H1 (cell line): Measurements from ENCODE around the gene PI16. TPM values are rescaled to one million over a fixed set of nuclear protein-coding genes. Genes with fewer than 3 reads are reported as not detected.

Experiments
- CTCF ChIA-PET: fragments of 300-600 bp; sonication (Branson Sonifier 250); formaldehyde crosslinking; loops from one replicate; lab custom pipeline; 2021; ENCODE audit not compliant: partially characterized antibody; lab: Charles Lee
- POLR2A ChIA-PET: fragments of 300-600 bp; sonication (Branson Sonifier 250); formaldehyde crosslinking; loops from one replicate; lab custom pipeline; 2021; ENCODE audit warnings: inconsistent platforms; ENCODE audit not compliant: partially characterized antibody; lab: Charles Lee
- DNase-seq, 2 experiments: peaks; one replicate each; pipeline versions ENCODE4 v3.0.0 to v3.0.0-alpha.2; 2010 to 2022; ENCODE audit warnings: low spot score in 2 of 2, low read depth in 1 of 2, mixed read lengths in 1 of 2
- FAIRE-seq: peaks from 2 replicates; lab custom pipeline; 2011; peaks lifted over from hg19 to GRCh38; lab: Jason Lieb, UNC
- H2AFZ ChIP-seq: 2 replicates; pipeline ENCODE4 v1.8.1; 2012; ENCODE audit warnings: low read length, inconsistent platforms
- H2AK5ac ChIP-seq: 2 replicates; pipeline ENCODE4 v1.6.1; 2013; ENCODE audit warnings: low read depth, low read length
- H2BK120ac ChIP-seq: replicated peaks from 2 replicates; pipeline ENCODE3; 2013; ENCODE audit warnings: low read depth, low read length, inconsistent platforms
- H2BK12ac ChIP-seq: 2 replicates; pipeline ENCODE4 v1.6.1; 2013; ENCODE audit warnings: low read depth, low read length
- H2BK15ac ChIP-seq: 2 replicates; pipeline ENCODE4 v1.6.1; 2013; ENCODE audit warnings: low read length
- H2BK20ac ChIP-seq: 2 replicates; pipeline ENCODE4 v1.6.1; 2013; ENCODE audit warnings: low read length
- H2BK5ac ChIP-seq: 2 replicates; pipeline ENCODE4 v1.6.1; 2013; ENCODE audit warnings: low read depth, low read length
- H3K14ac ChIP-seq: 2 replicates; pipeline ENCODE4 v1.6.1; 2013; ENCODE audit warnings: inconsistent platforms; ENCODE audit not compliant: insufficient read length
- H3K18ac ChIP-seq: 2 replicates; pipeline ENCODE4 v1.6.1; 2013; ENCODE audit warnings: low read length; ENCODE audit errors: extremely low read depth
- H3K23ac ChIP-seq: 2 replicates; pipeline ENCODE4 v1.6.1; 2013; ENCODE audit warnings: inconsistent platforms; ENCODE audit not compliant: insufficient read length
- H3K23me2 ChIP-seq: 2 replicates; pipeline ENCODE4 v1.6.1; 2013; ENCODE audit warnings: low read depth, low read length
- H3K27ac ChIP-seq: 2 replicates; pipeline ENCODE4 v1.6.1; 2011; ENCODE audit warnings: low read depth, low read length, inconsistent platforms
- H3K27me3 ChIP-seq, 4 experiments: replicated peaks in 1 of 4; 1 replicate in 1 of 4; 2 replicates in 3 of 4; pipeline versions ENCODE4 v1.6.1 to v1.8.1; 2011 to 2013; ENCODE audit warnings: low read length in 3 of 4, mild to moderate bottlenecking in 3 of 4, inconsistent platforms in 2 of 4, mixed read lengths in 2 of 4, moderate library complexity in 1 of 4; ENCODE audit not compliant: control insufficient read depth in 3 of 4, insufficient read depth in 3 of 4; ENCODE audit errors: extremely low read depth in 1 of 4
- H3K36me3 ChIP-seq, 4 experiments: 2 replicates each; pipeline versions ENCODE4 v1.6.1 to v1.8.1; 2011 to 2013; ENCODE audit warnings: mild to moderate bottlenecking in 4 of 4, low read length in 3 of 4, moderate library complexity in 2 of 4, control low read depth in 1 of 4, inconsistent platforms in 1 of 4; ENCODE audit not compliant: insufficient read depth in 4 of 4, control insufficient read depth in 2 of 4
- H3K4ac ChIP-seq: replicated peaks from 2 replicates; pipeline ENCODE3; 2013; ENCODE audit warnings: low read length, low read depth, mixed read lengths, inconsistent platforms; ENCODE audit not compliant: insufficient read length
- H3K4me1 ChIP-seq, 4 experiments: replicated peaks in 1 of 4; 1 replicate in 1 of 4; 2 replicates in 3 of 4; pipeline versions ENCODE4 v1.6.1 to v1.8.1; 2011 to 2013; ENCODE audit warnings: low read length in 3 of 4, inconsistent platforms in 2 of 4, mixed read lengths in 1 of 4; ENCODE audit not compliant: insufficient read depth in 4 of 4, control insufficient read depth in 3 of 4
- H3K4me2 ChIP-seq, 2 experiments: 2 replicates each; pipeline versions ENCODE4 v1.6.1 to v1.8.1; 2011 to 2013; ENCODE audit warnings: low read depth in 2 of 2, low read length in 2 of 2, control low read depth in 1 of 2, inconsistent platforms in 1 of 2, mild to moderate bottlenecking in 1 of 2; ENCODE audit not compliant: insufficient read depth in 1 of 2
- H3K4me3 ChIP-seq, 4 experiments: fragments of 200-600, 300-600 bp in 1 of 4; sonication (generic), shearing (Covaris generic), sonication (Bioruptor Twin) in 1 of 4; 2 replicates each; pipeline versions ENCODE4 v1.5.1 to v1.8.1; 2011 to 2016; ENCODE audit warnings: low read length in 4 of 4, low read depth in 3 of 4, control low read depth in 2 of 4, inconsistent platforms in 2 of 4, mild to moderate bottlenecking in 2 of 4, mixed read lengths in 1 of 4, moderate library complexity in 1 of 4; ENCODE audit not compliant: insufficient read depth in 2 of 4; ENCODE audit errors: extremely low read depth in 1 of 4
- H3K56ac ChIP-seq: replicated peaks from 2 replicates; pipeline ENCODE3; 2013; ENCODE audit warnings: low read depth, mild to moderate bottlenecking, mixed read lengths, low read length, inconsistent platforms; ENCODE audit not compliant: insufficient read length
- H3K79me1 ChIP-seq: 2 replicates; pipeline ENCODE4 v1.6.1; 2013; ENCODE audit warnings: low read depth, low read length, control low read depth
- H3K79me2 ChIP-seq, 2 experiments: 2 replicates each; pipeline versions ENCODE4 v1.6.1 to v1.8.1; 2012 to 2013; ENCODE audit warnings: low read length in 2 of 2, mild to moderate bottlenecking in 2 of 2, inconsistent platforms in 1 of 2; ENCODE audit not compliant: insufficient read depth in 2 of 2, control insufficient read depth in 1 of 2
- H3K9ac ChIP-seq, 4 experiments: replicated peaks in 1 of 4; 1 replicate in 1 of 4; 2 replicates in 3 of 4; pipeline versions ENCODE4 v1.6.1 to v1.8.1; 2011 to 2013; ENCODE audit warnings: low read depth in 3 of 4, low read length in 3 of 4, control low read depth in 2 of 4, mild to moderate bottlenecking in 2 of 4, moderate library complexity in 2 of 4, inconsistent platforms in 1 of 4; ENCODE audit errors: extremely low read depth in 1 of 4
- H3K9me3 ChIP-seq, 2 experiments: 2 replicates each; pipeline versions ENCODE4 v1.6.1 to v1.8.1; 2012 to 2013; ENCODE audit warnings: mild to moderate bottlenecking in 2 of 2, moderate library complexity in 2 of 2, control low read depth in 1 of 2, inconsistent platforms in 1 of 2, low read depth in 1 of 2, low read length in 1 of 2, mixed read lengths in 1 of 2; ENCODE audit not compliant: insufficient read depth in 2 of 2
- H4K20me1 ChIP-seq, 2 experiments: replicated peaks in 1 of 2; 2 replicates each; pipeline versions ENCODE3 to v1.8.1; 2011 to 2013; ENCODE audit warnings: inconsistent platforms in 2 of 2, low read length in 2 of 2, mild to moderate bottlenecking in 1 of 2; ENCODE audit not compliant: insufficient read depth in 2 of 2, control insufficient read depth in 1 of 2
- H4K5ac ChIP-seq: 2 replicates; pipeline ENCODE4 v1.6.1; 2013; ENCODE audit warnings: low read length, low read depth, mixed read lengths, inconsistent platforms; ENCODE audit not compliant: insufficient read length
- H4K8ac ChIP-seq: 2 replicates; pipeline ENCODE4 v1.8.0; 2013; ENCODE audit warnings: mild to moderate bottlenecking, moderate library complexity, low read length, inconsistent platforms; ENCODE audit not compliant: insufficient read depth; ENCODE audit errors: extremely low read depth
- H4K91ac ChIP-seq: replicated peaks from 2 replicates; pipeline ENCODE3; 2013; ENCODE audit warnings: low read length, mixed read lengths, inconsistent platforms; ENCODE audit not compliant: insufficient read length
- ASH2L ChIP-seq: fragments of 200-600, 300-600 bp; sonication (generic); IDR thresholded peaks from one replicate; pipeline ENCODE4 v1.7.1; 2017; ENCODE audit warnings: low read length
- KDM4A ChIP-seq: IDR thresholded peaks from one replicate; pipeline ENCODE4 v1.7.1; 2012; ENCODE audit warnings: low read depth, mild to moderate bottlenecking, moderate library complexity, low read length, inconsistent platforms; ENCODE audit not compliant: severe bottlenecking
- NRF1 ChIP-seq: IDR thresholded peaks from 2 replicates; pipeline ENCODE4 v1.6.1; 2011; ENCODE audit warnings: mild to moderate bottlenecking, low read depth, low read length, improper control_type of control experiment
- WGBS, 2 experiments: shearing (Covaris generic) in 1 of 2; methylation state at CpG; one replicate each; pipeline versions ENCODE4 v1.1.6 to v1.1.7; 2013 to 2015; ENCODE audit warnings: low lambda C conversion rate in 2 of 2, mixed read lengths in 2 of 2, inconsistent platforms in 1 of 2, low coverage in 1 of 2, missing lambda C conversion rate in 1 of 2; ENCODE audit not compliant: insufficient replicate concordance in 2 of 2, insufficient coverage in 1 of 2, insufficient read length in 1 of 2; ENCODE audit errors: extremely low coverage in 1 of 2, missing lambda C conversion rate in 1 of 2; 5-methylcytosine and 5-hydroxymethylcytosine counted together
- polyA plus RNA-seq, 7 experiments: library from polyadenylated mRNA; depleted of rRNA in 3 of 7; stranded (reverse) in 5 of 7; unstranded in 2 of 7; fragments of >200 nt in 5 of 7; fragments of 200-250 nt in 2 of 7; gene quantifications; 1 replicate in 5 of 7; 2 replicates in 1 of 7; 4 replicates in 1 of 7; pipeline versions ENCODE4 v1.2.1 to v1.2.3, GENCODE V29; 2011 to 2013; ENCODE audit warnings: missing spikeins in 2 of 7, mixed read lengths in 2 of 7
- total RNA-seq: library from RNA; stranded (reverse); fragmentation: NEBNext Ultra II Directional; extraction: Animal tissue kit (Norgen Biotek cat#: 25700); gene quantifications from 2 replicates; pipeline ENCODE4 v1.2.1, GENCODE V29; 2021

Gene PI16
- total and polyA plus RNA-seq, 2 of the 8 experiments (the other 6 are each of a cell fraction or from before 2014, with no cell fraction given) = 0.05 TPM; not detected in 1

GRCh38 chr6:36906539-36907325, 47.8 kb upstream of the PI16 start:
- Histone ChIP-seq H3K27me3 (no peaks in the 10 kb centered on the region), H3K79me2 (no peaks in the 10 kb centered on the region), H3K27ac (no peak overlapping the region), H3K9me3 (no peaks in the 10 kb centered on the region), H3K4me1 (no peaks in the 10 kb centered on the region), H3K4me3 (no peak overlapping the region), H4K20me1 (no peaks in the 10 kb centered on the region), H2AFZ (no peak overlapping the region), H3K23ac (no peak overlapping the region), H3K14ac (no peak overlapping the region), H2BK120ac (no peak overlapping the region), H3K79me1 (no peaks in the 10 kb centered on the region), H3K9ac (no peak overlapping the region), H3K18ac (no peak overlapping the region), H4K8ac (no peak overlapping the region; the same call in 1 of the 2 replicates), H3K23me2 (no peaks in the 10 kb centered on the region), H2AK5ac (no peak overlapping the region), H2BK12ac (no peak overlapping the region), H3K56ac (no peak overlapping the region), H2BK20ac (no peak overlapping the region), H3K4ac (no peak overlapping the region), H2BK15ac (no peak overlapping the region), H3K4me2 (no peak overlapping the region), H4K5ac (no peak overlapping the region), H4K91ac (no peak overlapping the region), H2BK5ac (no peak overlapping the region), H3K36me3 (peaks cover 0 to 6% (median 2%) of the 10 kb centered on the region in 4 experiments; a peak in 3 of 8 replicates)
- FAIRE-seq = no peak
- DNase-seq = no peak
- POLR2A ChIA-PET = interaction anchor here (0.9 kb wide), 1 partner anchor 32 kb away, joined by 3 read pairs; no protein-coding TSS in a partner anchor
- no peak for TF ChIP-seq ASH2L
- TF ChIP-seq KDM4A = no peak
- TF ChIP-seq NRF1 = no peak
- CTCF ChIA-PET = interaction anchor here (1.2 to 6.0 kb wide), 5 partner anchors 8 to 141 kb away, joined by 3 to 50 read pairs (median 4); no protein-coding TSS in a partner anchor
- 45% methylated on average over 2 of the region's 2 CpGs; no CpG with 5 or more reads in 1 of the 2 experiments for WGBS, 2 experiments
